ENCODE results near the gene JPH2.
"Not testable (repeated sequence)": the region's sequence is repeated elsewhere in the genome, so short reads cannot be mapped to it uniquely, and the experiment has no call there.

The JPH2 gene

DNA sequence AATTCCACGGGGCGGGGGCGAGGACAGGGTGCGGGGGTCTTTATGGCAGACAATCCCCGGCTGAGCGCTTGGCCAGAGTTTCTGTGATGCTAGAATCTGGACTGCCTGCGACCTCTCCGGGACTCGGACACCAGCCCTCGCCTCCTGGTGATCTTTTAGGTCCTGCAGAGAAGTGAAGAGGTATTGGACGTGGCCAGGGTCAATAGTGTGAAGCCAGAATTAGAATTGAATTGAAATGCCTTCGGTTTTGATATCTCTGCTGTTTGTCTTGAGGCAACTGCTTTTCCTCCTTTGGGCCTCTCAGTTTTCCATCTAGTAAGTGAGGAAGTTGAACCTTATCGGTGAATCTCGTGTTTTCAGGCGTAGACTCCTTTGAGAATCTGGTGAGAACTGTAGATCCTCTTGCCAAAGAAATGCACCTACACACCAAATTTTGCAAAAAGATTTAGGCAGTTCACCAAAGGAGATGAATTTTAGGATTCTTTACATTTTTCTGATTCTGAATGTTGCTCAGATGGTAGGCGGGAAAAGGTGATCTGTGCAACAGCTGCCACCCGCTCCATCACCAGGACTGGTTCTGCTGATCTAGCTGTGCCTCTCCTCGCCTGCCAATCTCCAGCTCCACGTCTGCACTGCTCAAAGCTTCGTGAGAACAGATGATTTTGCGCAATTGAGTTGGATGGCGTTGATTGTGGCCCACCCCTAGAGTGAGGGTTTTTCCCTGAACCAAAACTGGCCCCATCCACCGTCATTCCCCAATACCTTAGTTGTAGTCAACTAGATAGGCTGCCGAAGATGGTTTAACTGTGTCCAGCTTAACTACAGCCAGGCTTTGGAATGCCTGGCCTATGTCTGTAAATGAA lies 24.4 kb upstream of the JPH2 start:
- DNase-seq = no peak

DNA sequence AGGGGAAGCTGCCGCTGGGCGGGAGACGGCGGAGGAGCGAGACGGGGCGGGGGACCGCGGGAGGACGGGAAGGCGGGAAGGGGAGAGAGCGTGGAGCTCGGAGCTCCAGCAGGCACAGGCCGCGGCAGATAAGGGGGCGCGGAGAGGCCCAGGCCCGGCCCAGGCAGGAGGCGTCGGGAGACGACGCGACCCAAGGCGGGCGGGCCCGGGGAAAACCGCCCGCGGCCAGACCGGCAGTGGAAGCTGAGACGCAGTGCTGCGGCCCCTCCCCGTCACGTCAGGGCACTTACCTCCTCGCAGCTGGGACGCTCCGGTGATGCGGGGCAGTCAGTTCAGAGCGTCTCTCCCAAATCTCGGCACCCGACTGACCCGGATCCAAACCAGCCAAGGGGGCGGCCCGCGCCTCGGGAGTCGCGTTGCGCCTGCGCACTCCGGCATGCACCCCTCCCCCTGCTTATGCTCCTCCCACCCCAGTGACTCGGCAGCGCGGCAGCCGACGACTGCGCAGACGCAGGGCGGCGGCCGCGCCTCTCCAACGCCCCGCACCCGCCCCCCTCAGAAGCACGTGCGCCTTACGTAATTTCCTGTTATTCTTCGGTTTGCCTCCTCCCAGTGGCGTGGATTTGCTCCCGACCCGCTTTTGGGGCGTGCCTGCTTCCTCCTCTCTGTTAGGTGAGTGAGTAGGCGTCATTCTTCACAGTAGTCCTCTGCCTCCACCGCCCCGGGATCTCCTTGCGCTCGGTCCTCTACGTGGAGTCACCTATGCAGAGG lies 23.6 kb upstream of the JPH2 start, which contains the start of gene OSER1:
OSER1 (minus strand) TSS at position 366 of the 771 bp plus-strand sequence. CDS start 3,814 bp downstream, outside the sequence.
- peak; percentile 97 for DNase-seq

DNA sequence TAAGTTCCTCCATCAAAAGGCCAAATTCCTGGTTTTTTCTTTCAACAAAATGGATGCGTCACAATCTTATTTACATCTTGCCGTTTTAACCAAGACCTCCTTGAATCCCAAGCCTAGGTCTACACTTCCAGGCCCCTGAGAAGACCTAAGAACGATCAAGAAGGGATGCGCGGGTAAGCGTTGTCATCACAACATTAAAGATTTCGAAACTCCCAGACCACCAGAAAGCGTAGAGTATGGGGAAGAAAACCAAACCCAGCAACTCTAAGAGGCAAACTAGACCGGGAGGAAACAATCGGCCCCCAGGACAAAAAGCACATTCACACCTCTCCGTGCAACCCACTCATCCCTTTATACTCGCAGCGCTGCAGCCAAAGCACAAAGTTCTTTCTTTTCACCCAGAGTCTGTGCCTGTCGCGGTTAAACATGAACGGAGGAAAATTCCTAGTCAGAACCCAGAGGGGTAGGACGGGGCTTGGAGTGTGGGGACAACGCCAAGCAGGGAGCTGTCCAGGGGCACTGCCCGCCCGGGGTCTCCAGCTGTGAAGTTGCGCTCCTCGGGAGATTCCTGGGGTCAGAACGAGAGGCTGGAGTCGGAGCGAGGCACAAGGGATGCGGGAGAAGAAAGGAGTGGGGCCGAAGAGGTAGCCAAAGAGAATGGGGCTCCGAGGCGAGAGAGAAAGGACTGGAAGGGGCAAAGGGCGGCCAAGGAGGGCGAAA lies 22.9 kb upstream of the JPH2 start:
- DNase-seq = no peak

DNA sequence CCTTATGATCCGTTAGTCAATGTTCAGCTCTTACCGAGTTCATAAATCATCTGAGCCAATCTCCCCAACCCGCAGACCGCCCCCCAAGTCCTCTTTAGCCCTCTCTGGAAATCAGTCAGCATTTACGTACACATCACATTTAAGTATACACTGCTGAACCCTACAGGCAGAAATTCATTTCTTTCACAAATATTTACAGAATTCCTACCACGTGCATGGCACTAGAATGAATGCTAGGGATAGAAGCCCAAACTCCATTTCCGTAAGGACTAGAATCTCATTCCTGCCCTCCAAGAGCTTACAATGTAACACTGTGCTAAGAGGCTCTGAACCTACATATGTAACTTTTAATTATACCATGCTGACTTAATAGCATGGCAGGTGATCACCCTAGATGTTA lies 21.8 kb upstream of the JPH2 start:
- no peak for DNase-seq

DNA sequence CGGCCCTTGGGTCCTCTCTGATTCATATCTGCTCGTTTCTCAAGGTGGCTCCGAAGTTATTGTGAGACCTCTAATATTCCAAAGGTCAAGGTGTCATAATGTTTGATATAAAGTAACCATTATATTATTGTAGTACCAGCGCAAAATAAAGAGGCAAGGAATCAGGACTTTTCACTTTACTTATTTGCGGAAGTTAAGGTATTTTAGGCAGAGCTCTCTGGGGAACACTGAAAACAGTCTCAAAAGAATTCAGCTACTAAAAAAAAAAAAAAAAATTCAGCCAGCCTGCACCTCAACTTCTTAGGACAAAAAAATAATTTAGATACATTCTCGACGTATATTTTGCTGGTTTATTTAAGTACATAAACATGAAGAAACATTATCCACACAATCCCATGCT lies 21.2 kb upstream of the JPH2 start:
- no peak for DNase-seq

DNA sequence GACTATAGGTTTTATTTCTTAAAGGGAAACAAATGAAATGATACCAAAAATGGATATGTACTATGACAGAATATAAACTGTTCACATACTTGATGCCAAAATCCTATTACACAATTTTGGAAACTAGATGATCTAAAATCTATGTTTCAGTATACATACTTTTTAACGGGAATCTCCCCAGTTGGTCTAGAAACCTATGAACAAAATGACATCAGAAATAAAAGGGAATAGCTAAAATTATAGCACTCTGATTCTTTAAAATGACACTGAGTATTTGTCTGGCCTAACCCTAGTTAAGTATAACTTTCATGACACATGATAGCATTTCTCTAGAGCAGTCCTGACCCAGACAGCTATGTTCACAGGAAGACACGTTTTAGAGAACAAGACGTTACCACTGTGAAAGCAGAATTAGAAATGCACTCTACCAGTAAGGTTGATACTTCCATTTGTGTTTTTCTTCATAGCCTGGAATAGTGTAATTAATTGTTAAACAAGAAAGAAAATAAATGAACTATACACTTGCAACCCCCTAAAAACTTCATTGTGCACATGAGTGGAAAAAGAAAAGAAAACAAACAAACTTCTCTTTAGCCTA lies 20.2 kb upstream of the JPH2 start:
- no peak for DNase-seq

DNA sequence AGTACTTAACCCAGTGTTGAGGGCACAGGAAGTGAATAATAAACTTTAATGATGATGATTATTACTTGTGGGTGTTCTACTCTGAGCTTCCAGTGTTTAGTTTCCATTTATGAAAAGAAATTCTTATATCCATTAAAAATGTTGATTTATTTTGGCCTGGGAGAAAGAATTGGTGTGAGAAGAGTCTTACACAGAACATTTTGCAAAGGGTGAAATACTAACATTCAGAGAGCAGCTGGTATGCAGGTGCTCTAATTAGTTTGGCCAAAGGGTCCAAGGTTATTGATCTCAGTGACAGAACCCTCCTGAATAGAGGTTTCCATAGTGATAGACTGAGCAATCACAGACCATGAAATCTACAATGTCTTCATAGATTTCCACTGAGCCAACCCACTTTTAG lies 19.1 kb upstream of the JPH2 start:
- no peak for DNase-seq

DNA sequence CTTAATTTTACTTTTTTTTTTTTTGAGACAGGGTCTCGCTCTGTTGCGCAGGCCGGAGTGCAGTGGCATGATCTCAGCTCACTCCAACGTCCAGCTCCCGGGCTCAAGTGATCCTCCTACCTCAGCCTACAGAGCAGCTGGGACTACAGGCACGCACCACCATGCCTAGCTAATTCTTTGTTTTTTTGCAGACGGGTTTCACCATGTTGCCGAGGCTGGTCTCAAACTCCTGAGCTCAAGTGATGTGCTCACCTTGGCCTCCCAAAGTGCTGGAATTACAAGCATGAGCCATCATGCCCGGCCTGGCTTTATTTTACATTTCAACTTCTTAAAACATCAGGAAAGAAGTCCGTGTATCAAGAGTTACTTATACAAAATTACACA lies 17.8 kb upstream of the JPH2 start:
- DNase-seq = no peak

DNA sequence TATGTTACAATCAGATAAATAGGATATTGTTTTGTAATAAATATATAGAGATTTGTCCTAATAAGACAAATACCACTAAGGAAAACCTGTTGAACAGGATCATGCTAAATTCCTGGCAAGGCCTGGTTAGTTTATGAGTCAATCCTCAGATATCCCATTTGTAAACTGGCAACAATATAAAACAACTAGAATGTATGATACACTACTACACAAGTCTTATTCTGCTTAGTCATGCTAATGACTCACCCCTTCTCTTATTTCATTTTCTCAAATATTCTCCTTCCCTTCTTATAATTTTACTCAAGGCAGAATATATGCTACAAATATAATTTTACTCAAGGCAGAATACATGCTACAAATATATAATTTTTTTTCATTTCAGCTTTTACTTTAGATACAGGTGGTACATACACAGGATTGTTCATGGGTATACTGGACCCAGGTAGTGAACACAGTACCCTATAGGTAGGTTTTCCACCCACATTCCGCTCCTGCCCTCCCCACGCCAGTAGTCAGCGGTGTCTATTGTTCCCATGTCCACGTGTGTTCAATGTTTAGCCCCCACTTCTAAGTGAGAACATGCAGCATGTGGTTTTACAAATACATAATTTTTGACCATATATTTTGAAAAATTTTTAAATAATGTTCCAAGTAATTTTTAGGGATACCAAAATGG lies 17.3 kb upstream of the JPH2 start:
- DNase-seq = no peak

DNA sequence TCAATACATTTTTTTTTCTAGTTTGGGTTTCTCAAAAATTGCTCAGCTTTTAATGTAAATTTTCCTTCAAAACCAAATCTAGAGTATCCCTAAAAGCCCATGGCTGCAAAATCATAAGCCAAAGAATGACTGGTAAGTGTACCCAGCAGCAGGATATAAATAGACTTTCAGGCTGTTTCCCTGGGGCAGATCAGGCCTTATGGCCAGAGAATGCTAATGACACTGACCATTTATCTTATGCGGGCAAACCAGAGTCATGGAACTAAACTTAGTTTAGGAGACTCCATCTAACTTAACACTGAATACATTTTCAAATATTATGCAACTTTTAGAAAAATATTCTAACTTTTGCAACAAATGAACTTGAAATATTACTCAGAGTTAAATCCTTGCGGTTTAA lies 16.2 kb upstream of the JPH2 start:
- DNase-seq = no peak

DNA sequence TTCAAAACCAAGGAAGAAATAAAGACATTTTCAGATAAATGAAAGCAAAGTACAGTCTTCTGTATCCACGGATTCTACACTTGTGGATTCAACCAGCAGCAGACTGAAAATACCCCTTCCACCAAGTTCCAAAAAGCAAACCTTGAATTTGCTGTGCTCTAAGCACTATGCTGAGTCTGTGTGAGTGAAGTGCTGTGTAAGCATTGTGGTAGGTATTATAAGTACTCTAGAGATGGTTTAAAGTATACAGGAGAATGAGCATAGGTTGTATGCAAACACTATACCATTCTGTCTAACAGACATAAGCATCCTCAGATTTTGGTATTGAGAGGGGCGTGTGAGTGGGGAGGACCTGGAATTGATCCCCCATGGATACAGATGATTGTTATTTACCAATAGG lies 14.0 kb upstream of the JPH2 start:
- DNase-seq = no peak

DNA sequence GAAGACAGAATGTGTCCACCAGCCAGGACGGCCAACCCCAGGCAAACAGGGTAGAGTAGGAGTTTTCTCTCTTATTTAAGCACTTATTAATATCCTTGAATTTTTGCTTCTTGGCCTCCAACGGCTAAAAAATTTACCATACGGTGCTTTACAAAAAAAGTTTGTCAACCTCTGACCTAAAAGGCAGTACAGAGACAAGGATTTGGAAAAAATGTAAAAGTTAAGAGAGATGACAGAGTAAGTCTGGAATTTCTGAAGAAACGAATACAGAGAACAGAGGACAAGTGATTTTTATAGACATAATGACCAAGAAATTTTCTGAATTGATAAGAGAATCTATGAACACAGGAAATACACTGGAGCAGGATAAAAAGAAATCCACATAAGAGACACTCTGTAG lies 13.4 kb upstream of the JPH2 start:
- no peak for DNase-seq

DNA sequence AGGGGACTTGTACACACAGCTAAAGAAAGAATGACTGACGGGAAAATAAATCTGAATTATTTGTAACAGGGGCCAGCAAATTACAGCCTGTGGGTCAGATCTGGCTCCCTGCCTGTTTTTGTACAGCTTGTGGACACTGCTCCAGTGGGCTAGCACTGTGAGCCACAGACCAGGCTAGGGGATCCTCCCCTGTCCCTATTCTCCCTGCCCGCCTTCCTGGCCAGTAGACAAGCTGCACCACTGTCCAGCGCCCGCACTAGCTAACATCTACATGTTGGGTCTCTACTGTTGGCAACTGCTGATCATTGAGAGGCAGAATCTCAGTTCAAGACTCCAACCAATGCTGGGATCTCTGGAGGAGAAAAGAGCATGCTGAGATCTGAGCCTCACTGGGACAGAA lies 12.9 kb upstream of the JPH2 start:
- DNase-seq = no peak

DNA sequence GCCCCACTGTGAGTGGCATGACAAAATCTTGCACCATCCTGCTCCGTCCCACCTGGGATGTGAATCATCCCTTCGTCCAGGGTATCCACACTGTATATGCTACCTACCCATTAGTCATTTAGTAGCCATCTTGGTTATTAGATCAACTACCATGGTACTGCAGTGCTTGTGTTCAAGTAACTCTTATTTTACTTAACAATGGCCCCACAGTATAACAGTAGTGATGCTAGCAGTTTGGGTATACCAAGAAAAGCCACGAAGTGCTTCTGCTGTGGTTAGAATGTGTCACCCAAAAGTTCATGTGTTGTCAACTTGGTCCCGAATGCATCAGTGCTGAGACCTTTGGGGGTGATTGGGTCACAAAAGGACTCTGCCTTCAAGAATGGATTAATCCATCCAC lies 11.9 kb upstream of the JPH2 start:
- no peak for DNase-seq

DNA sequence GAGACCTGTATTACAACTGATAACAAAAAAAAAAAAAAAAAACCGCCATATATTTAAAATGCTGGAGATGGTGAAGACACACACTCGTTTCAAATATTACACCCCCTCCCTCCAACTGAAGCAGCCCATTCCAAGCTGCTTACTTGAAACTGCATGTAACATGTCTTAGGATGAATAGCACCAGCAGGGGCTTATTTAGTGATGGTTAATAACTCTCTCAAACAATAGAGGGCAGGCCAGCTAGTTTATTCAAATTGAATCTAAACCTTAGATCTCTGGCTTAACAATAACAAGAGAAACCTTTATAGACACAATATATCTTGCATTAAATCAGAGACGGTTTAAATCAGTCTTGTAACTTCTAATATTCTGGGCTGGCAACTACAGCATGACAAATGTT lies 9.3 kb upstream of the JPH2 start:
- no peak for DNase-seq

DNA sequence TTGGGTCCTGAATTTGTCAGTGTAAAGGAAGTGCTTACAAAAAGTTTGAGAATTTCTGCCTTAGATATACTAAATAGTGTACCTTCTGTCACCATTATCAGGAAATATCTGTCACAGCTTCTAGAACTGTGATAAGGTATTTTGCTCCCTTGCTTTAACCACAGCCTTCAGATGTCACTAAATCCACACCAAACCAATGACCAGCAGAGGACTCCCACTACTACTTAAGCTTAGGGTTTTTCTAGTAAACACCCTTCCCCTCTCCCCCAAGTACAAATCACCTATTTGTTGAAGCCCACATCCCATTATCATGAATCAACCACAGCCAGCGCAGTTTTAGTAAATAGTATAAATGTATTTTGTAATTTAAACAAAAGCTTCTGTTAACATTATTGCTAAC lies 8.6 kb upstream of the JPH2 start:
- no peak for DNase-seq

DNA sequence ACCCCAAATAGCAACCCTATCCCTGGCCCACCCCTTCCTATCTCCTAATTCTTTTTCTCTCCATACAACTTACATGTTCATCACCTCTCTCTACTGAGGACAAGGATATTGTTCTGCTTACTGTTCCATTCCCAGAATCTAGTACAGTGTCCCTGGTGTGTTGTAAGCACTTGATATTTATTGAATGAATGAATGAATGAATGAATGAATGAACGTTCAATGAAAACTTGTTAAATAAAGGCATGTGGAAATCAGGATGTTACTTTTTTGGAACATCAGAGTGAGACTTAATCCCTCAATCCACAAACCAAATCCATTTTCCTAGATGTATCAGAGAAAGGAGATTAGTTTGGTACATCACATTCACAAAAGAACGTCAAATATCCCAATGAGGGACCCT lies 6.8 kb upstream of the JPH2 start:
- DNase-seq = no peak

DNA sequence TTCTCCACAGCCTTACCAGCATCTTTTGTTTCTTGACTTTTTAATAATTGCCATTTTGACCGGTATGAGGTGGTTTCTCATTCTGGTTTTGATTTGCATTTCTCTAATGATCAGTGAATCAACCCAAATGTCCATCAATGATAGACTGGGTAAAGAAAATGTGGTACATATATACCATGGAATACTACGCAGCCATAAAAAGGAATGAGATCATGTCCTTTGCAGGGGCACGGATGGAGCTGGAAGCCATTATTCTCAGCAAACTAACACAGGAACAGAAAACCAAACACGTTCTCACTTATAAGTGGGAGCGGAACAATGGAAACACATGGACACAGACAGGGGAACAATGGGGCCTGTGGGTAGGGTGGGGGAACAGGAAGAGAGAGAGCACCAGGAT lies 4.7 kb upstream of the JPH2 start:
- DNase-seq = not testable (repeated sequence)

DNA sequence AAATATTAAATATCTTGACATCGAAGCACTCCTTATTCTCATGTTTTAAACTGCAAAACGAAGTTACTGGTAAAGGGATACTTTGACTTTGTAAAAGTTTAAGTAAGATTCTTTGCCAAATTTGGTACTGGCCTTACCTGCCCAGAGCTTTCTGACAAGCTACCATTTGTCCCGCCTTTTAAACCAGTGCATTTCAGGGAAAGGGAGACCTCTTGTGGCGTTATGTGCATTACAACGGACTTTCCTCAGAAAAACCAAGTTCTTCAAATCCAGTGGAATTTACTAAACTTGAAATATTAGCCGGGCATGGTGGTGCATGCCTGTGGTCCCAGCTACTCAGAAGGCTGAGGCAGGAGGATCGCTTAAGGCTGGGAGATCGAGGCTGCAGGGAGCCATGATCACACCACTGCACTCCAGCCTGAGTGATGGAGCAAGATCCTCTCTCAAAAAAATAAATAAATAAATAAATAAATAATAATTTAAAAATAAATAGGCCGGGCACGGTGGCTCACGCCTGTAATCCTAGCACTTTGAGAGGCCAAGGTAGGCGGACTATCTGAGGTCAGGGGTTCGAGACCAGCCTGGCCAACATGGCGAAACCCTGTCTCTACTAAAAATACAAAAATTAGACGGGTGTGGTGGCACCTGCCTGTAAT lies 3.3 kb upstream of the JPH2 start:
- DNase-seq = not testable (repeated sequence)

DNA sequence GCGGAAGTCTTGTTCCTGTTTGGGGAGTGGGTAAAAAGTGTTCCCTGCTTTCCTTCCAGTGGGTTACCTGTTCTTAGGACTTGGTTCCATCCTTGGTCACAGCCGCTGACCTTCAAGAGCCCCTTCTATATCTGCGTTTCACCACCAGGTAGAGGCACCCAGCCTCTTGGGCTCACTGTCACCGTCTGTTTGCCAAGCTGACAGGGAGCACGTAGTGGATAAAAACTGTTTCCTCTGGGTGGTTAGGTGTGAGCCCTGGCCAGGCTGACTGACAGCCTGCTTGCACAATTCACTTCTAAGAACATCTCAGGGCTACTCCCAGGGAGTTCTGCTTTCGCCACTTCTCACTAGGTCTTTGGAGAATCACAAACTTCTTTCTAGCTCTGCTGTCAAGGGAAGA lies 1.8 kb upstream of the JPH2 start:
- no peak for DNase-seq

DNA sequence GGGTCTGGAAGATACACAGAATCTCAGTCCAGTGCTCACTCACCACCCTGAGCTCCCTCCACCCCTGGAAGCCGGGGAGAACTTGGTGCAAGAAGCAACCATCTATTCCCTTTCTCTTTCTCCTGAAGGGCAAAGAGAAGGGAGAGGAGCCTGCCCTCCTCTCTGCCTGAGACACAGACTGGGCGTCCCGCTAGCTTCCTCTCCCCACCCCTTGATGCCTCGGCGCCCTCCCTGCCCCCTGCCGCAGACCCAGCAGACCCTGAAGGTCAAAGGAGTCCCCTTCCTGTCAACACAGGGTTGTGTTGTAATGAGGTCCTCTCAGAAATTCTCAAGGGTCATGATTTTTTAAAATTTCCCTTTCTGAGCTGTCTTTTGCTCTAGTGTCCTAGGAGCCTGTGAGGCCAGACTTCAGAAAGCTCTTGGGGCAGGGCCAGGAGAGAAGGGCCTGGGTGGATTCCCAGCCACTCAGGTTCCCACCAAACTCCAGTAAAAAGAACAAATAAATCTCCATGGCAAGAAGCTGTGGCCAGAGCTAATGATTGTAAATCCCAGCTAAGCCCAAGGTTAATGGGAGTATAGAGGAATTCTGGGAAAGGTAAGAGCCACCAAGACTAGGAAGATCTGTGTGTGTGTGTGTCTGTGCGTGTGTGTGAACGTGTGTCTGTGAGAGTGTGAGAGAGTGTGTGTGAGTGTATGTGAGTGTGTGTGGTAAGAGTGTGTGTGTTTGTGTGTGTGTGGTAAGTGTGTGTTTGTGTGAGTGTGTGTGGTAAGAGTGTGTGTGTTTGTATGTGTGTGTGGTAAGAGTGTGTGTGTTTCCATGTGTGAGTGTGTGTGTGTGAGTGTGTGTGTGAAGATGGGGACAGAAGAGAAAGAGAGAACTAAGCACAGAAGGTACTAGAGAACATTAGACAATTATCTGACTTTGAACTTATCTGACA lies 1.1 kb upstream of the JPH2 start:
- DNase-seq = no peak
